HG03064 (cell line): ENCODE data around the gene DNAJB1.
"Not testable (repeated sequence)": the region's sequence is repeated elsewhere in the genome, so short reads cannot be mapped to it uniquely, and the experiment has no call there.

Experiments used
- ATAC-seq: cut with Tn5 transposase; IDR thresholded peaks from one replicate; pipeline ENCODE4 v1.9.1; 2021; ENCODE audit warnings: low read depth; ENCODE audit not compliant: unreplicated experiment

The DNAJB1 gene

DNA sequence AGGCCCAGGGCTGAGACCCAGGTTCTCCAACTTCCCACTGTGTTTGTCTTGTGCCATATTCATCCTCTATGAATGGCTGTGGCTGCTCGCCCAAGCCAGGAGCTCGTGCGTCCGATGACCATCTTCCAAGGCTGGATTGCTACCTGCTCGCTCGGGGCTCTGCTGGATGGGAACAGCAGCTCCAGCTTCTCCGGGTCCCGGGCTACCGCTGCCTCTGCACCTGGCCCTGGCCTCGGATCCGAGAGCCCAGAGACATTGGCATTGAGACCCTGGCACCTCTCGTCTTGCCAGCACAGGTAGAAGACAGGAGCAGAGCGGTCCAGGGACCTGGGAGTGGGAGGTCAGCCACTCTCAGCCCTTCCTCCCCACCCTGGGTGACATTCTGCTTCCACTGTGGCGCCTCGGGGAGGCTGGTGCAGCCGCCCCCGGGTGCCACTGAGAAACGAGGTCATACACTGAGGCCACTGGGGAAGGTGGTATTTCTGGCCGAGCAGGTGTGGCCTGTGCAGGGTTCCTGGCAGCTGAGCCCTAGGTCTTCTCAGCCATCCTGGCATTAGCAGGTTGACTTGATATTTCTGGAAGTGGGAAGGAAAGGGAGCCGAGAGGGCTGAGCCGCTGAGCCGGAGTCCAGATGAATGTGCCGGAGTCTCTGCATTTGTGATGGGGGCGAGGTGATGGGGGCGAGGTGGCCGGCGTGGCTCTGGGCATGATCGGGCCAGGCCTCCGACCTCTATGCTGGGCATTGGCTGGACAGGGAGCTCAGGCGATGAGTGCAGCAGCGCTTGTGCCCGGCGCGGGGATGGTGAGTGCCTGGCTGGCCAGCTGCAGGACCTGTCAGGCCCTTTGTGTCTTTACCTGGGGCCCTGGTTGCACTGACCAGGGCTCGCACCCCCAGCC, 35.1 kb upstream of the DNAJB1 start:
- no peak for ATAC-seq

DNA sequence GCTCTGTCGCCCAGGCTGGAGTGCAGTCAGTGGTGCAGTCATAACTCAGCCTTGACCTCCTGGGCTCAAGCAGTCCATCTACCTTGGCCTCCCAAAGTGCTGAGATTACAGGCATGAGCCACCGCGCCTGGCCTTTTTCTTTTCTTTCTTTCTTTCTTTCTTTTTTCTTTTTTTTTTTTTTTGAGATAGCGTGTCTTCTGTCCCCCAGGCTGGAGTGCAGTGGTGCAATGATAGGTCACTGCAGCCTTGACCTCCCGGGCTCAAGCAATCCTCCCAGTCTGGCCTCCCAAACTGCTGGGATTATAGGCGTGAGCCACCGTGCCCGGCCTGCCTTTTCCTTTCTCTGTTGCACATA, 33.8 kb upstream of the DNAJB1 start:
- ATAC-seq: not testable (repeated sequence)

DNA sequence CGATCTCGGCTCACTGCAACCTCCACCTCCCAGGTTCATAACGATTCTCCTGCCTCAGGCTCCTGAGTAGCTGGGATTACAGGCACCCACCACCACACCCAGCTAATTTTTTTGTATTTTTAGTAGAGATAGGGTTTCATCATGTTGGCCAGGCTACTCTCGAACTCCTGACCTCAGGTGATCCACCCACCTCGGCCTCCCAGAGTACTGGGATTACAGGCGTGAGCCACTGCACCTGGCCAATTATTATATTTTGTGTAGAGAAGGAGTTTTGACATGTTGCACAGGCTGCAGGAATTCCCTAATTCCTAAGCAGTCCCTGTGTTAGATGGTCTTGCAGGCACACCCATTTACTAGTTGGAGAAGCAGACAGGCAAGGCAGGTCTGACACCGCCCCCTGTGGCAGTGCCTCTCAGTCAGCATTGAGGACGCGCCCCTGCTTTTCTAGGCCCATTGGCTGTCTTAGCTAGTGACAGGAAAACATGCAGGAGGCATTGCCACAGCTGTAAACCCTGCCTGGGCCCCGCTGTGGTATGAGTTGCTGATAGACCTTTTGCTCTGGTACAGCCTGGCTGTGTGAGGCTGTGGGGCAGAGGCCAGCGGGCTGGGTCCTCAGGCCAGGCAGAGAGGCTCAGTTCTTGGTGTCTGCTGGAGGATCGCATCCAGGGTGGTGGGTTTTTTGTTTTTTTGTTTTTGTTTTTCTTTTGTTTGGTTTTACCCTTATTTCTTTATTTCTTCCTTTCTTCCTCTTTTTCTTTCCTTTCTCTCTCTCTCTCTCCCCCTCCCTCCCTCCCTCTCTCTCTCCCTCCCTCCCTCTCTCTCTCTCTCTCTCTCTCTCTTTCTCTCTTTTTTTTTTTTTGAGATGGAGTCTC, 33.2 kb upstream of the DNAJB1 start:
- ATAC-seq: not testable (repeated sequence)

DNA sequence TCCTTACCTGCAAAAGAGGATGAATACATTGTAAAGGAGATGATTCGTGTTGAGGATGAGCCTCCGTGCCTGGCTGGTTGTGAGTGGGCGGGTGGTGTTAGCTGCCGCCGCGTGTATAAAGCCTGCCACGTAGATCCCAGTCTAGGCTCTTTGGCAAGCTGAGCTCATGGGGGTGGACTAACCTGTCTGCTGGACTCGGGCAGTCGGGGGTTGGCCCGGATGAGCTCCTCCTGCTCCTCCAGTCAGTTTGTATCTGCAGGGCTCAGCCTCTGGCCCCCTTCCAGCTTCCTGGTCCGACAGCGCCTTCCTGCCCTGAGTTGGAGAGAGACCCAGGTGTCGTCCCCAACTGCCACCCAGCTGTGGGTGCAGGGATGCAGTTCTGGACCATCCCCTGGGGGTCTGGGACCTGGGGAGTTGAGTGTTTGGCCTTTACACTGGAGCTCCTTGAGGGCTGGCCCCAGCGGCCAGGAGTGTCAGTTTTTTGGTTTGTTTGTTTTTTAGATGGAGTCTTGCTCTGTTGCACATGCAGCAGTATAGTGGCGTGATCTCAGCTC, 32.1 kb upstream of the DNAJB1 start:
- ATAC-seq: no peak

DNA sequence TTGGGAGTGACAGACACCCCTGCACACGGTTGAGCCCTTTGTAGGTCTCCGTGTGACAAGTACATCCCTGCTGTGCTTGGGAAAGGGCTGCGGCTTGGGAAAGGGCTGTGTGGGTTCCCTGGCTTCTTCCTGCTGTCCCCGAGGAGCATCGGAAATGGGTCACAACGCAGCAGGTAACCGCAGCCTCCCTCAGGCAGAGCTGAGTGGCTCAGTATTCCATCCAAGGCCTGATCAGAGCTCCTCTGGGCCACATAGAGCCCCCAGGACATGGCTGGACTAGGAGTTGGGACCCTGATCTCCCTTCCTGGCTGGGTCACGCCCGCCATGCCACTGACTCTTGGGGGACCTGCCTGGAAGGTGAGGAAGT, 27.5 kb upstream of the DNAJB1 start:
- no peak for ATAC-seq

DNA sequence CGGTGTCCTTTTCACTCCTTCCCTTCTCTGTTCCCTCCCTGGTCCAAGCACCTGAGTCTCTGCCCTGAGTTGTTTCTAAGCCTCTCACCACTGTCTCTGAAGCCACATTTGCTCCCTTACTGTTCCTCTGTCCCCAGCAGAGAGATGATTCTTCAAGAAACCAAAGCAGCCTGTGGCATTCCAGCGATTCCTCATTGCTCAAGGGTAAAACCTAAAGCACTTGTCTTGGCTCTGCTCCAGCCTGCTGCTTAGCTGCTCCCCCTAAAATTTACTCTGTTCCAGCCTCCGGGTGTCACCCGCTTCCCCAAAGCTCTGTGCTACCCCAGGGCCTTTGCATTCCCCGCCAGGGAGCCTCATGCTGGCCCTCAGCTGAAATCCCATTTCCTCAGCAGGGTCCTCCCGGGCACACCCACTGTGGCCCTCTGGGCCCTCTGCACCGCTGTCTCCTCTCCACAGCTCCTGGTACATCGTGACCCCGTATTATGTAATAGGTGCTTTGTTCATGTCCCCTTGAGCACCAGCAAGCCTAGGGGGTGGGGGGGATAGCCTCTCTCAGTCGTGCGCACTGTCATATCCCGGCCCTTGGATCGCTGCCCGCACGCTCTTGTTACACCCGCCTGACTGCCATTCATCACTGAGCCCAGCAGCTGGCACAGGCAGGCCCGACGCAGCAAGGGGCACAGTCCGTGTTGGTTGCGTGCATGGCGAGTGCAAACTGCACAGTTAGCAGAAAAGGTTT, 26.9 kb upstream of the DNAJB1 start:
- ATAC-seq: no peak

DNA sequence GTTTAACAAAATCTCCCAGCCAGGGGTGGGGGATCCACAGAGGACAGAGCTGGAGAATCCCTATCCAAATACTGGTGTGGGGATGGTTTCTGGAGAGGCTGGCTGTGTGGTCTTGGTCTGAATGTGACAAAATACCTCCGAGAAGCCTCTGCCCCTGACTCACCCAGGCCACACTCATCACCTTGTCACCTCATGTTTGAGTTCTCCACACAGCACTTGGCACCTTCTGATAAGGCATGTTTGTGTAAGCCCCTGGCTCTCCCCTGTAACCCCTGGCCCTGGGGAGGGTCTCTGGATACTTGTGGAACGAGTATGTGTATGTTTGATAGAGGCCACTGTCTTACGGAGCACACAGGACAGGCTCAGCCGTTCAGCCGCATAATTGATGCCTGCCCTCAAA, 25.9 kb upstream of the DNAJB1 start:
- ATAC-seq: no peak

DNA sequence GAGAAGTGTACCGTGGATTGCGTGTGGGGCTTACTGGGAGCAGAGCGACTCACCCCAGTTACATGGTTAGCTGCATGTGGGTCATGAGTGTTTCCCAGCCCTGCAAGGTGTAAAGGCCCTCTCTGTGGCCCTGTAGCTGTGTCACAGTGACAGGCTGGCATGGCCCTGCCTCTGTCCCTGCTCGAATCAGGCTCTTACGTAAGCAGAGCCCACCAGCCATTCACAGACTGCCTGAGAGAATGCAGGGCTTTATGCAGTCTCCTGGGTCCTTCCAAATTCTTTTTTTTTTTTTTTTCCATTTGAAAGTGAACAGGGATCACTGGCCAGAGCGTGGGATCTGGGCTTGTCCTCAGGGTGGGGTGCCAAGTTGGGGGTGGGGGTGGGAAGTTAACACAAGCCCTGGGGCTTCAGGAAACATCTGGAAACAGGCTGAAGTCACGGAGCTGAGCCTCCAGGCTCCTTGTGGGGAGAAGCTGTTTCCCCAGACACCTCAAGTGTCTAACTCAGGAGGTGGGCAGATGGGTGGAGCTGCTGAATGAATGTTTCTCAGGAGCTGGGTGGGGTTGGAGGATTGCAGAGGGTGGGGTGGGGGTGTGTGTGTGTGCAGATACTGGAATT, 24.6 kb upstream of the DNAJB1 start:
- no peak for ATAC-seq

DNA sequence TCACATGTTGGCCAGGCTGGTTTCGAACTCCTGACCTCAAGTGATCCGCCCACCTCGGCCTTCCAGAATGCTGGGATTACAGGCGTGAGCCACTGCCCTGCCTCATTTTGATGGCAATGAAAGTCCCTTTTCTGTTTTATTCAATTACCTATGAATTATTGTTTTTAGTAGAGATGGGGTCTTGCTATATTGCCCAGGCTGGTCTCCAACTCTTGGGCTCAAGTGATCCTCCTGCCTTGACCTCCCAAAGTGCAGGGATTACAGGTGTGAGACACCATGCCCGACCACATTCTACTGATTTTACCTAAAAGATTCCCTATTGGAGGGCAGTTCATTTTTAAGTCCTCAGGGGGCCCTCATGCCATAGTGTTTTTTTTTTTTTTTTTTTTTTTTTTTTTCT, 23.8 kb upstream of the DNAJB1 start:
- not testable (repeated sequence) for ATAC-seq

DNA sequence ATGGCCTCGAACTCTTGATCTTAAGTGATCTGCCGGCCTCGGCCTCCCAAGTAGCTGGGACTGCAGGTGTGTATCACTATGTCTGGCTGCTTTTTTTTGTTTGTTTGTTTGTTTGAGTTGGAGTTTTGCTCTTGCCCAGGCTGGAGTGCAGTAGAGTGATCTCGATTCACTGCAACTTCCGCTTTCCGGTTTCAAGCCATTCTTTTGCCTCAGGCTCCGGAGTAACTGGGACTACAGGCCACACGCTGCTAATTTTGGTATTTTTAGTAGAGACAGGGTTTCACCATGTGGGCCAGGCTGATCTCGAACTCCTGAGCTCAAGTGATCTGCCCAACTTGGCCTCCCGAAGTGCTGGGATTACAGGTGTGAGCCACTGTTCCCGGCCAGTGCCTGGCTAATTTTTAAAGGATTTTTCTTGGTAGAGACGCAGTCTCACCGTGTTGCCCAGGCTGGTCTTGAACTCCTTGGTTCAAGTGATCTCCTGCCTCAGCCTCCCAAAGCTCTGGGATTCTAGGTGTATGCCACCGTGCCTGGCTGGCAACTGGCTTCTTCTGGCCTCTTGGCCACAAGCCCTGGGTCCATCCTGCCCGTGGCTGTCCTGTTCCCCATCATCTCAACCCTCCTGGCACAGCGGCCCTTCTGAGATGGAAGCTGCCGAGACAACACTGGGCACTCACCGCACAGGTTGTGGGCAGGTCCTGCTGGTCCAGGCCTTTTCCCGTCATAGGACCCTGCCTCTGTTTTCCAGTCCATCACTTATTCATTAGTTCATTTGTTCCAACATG, 22.7 kb upstream of the DNAJB1 start:
- no peak for ATAC-seq

DNA sequence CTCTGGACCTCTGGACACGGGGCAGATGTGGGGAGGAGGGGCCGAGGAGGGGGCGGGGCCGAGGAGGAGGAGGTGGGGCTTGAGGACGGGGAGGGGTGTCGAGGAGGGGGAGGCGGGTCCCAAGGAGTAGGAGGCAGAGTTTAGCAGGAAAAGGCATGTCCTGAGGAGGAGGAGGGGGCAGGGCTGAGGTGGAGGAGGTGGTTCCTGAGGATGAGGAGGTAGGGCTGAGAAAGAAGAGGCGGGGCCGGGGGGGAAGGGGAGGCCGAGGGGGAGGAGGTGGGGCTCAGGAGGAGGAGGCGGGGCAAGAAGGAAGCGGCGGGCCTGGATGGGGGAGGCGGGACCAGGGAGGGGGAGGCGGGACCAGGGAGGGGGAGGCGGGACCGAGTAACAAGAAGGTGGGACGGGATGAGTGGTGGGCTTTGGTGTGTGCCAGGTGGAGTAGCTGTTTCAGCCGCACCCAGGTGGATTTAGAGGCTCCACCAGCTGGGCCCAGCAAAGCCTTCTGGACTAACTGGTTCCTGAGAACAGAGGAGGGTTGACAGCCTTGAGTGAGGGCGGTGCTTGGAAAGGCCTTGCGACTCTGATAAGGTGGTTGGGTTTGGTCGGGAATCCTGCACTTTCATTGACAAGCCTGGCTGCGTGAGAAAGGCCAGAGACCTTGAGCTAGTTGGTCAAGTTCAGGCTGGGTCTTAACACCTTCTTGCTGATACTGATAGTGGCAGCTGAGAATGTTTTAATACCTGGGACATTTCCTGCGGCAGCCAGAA, 18.9 kb upstream of the DNAJB1 start:
- ATAC-seq: no peak

DNA sequence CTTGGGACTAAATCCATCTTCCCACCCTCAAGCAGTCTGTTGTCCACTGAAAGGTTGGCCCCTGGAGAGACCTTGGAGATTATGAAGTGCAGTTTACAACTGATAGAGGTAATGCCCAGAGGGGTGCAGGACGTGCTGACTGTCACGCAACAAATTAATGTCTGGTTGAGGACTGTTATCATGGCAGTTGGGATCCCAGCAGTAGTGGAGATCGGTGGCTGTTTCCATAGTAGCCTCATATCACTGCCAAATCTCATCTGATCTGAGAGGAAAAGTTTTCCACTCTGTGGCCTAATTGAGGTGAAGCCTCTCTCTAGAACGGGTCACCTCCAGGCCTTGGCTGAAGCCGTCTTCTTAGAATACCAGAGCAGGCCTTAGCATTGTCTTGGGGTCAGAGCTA, 15.3 kb upstream of the DNAJB1 start:
- no peak for ATAC-seq

DNA sequence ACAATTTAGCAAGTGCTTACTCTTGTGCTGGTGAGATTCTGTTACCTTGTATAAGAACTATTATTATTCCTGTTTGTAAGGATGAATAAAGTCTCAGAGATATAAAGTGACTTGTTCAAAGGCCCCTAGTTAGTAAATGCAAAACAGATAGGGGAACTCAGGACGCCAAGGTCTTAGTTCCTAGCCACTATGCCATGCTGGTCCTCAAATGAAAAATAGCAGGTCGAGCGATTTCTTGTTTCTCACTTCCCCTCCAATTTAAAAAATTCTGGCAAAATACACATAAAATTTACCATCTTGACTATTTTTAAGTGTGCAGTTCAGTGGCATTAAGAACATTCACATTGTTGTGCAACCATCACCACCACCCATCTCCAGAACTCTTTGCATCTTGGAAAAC, 12.3 kb upstream of the DNAJB1 start:
- ATAC-seq: no peak

DNA sequence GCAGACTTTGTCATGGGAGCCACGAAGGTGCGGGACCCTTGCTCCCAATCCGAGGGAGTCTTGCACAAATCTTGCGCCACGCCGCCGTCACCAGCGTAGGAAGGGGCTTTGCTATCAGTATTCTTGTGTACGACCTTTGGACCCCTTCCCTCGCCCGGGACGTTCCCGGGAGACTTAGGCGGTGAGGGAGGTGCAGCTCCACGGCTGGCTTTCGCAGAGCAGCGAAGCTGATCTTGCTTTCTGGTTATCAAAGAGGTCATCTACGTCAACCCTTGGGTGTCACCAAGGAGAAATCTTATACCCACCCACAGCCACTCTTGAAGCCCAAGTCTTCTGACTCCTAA, 11.8 kb upstream of the DNAJB1 start:
- ATAC-seq: no peak

DNA sequence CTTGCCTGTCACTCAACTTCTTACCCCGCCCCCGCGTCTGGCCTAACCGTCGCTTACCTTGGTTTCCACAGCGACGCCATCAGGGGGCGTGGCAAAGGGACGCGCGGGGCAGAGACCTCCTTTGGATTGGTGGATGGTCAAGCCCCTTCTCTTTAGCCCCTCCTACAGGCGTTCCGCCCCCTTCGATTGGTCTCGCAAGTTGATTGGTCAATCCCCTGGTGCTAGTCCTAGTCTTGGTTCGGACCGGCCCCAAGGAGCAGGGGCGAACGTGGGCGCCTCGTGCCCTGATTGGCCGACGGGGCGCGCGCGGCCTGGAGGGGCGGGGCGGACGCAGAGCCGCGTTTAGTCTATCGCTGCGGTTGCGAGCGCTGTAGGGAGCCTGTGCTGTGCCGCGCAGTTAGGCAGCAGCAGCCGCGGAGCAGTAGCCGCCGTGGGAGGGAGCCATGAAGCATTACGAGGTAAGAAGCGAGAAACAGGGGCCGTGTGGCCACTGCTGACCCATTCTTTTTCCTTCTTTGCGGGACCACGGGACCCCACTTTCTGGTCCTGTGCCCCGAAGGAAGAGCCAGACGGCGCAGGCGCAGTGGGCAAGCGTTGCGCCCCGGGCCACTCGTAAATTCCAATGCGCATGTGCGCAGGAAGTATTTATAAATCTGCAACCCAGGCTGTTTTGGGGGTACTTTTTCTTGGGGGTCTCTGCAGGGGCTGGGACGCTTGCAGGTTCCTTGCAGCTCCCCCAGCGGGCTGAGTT, 11.2 kb upstream of the DNAJB1 start, which contains the start of gene TECR:
Gene TECR, plus strand, starts transcription at position 341 of the 751 bp plus-strand sequence. Its CDS starts 103 bp downstream, at position 444.
- peak; percentile 83 for ATAC-seq

DNA sequence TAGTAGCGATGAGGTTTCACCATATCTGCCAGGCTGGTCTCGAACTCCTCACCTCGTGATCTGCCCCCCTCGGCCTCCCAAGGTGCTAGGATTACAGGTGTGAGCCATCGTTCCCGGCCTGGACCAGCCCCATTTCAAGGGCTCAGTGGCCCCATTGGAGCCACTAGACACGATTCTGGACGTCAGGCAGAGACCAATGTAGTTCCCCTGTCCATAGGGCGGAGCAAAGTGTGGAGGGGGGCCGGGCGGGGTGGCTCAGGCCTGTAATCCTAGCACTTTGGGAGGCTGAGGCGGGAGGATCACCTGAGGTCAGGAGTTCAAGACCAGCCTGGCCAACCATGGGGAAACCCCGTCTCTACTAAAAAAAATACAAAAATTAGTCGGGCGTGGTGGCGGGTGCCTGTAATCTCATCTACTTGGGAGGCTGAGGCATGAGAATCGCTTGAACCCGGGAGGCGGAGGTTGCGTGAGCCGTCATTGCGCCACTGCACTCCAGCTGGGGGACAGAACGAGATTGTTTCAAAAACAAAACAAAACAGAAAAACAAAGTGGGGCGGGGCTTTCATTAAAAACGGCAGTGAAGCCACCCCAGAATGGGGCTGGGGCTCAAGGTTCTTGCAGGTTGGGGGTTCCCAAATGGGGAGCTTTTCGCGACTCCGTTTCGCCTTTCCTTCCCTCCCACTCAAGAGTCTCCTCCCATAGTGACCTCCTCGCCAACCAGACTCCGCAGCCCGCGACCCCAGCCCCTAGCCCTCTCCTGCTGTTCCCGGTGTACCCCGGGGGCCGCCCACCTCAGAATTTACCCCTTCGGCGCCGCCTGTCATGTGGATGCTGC, 10.4 kb upstream of the DNAJB1 start:
- no peak for ATAC-seq

DNA sequence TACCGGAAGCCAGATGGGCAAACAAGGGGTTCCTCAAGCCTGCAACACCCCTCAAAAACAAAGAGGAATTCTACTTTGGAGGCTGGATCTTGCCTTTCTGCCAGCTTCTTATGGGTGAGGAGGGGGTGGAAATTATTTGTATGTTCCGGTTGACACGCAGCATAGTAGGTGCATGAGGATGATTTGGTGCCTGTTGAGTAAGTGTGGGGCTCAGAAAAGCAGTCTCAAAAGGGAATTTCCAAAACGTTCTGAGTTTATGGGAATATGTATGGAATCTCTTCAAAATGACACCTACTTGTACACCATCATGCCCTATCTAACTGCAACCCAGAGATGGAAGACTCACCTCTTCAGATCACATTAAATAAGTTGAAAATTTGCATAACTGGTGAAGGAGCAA, 8.2 kb upstream of the DNAJB1 start:
- no peak for ATAC-seq
